Measurements from ENCODE around the gene TTC24. TPM values are rescaled to one million over a fixed set of nuclear protein-coding genes. Genes with fewer than 3 reads are reported as not detected.

The TTC24 gene
- total RNA-seq, 2 experiments from 2014 or later = 2.9 to 4.6 TPM

GRCh38 chr1:156592158-156592909, 12.8 kb downstream of the TTC24 start:
- H3K27ac Mint-ChIP-seq = peak overlapping the region; percentile 78
- ChIA-PET CTCF (interaction anchor here (0.6 to 1.7 kb wide), 10 partner anchors 10 to 146 kb away, joined by 3 to 7 read pairs (median 4); partner anchors contain the start of genes MEF2D and TTC24), POLR2A (no interaction called here)
- H3K4me3 Mint-ChIP-seq = peak overlapping the region; percentile 78
- H3K4me1 Mint-ChIP-seq = peaks cover 25% of the 10 kb centered on the region
- no peaks in the 10 kb centered on the region for H3K9me3 Mint-ChIP-seq
- peaks cover 19% of the 10 kb centered on the region for H3K36me3 Mint-ChIP-seq (ENCODE audit: low read depth)
- H3K27me3 Mint-ChIP-seq = no peaks in the 10 kb centered on the region
- DNase-seq = no peak

- peaks cover 21% of the 10 kb centered on the region for H3K36me3 Mint-ChIP-seq (ENCODE audit: low read depth)
- POLR2A ChIA-PET = no interaction called here
- peak overlapping the region; percentile 10 for H3K27ac Mint-ChIP-seq
- H3K27me3 Mint-ChIP-seq = no peaks in the 10 kb centered on the region
- H3K4me3 Mint-ChIP-seq = peak overlapping the region; percentile 78
- H3K4me1 Mint-ChIP-seq = peaks cover 25% of the 10 kb centered on the region
- no peak for DNase-seq
- H3K9me3 Mint-ChIP-seq = no peaks in the 10 kb centered on the region
- CTCF ChIA-PET = interaction anchor here (1.1 to 1.7 kb wide), 6 partner anchors 14 to 207 kb away, joined by 3 to 5 read pairs (median 4); partner anchors contain the start of genes MEF2D and TTC24
Observed at GRCh38 chr1:156592910-156593660, 13.6 kb downstream of the TTC24 start.

- Mint-ChIP-seq H3K4me1 (peaks cover 28% of the 10 kb centered on the region), H3K9me3 (no peaks in the 10 kb centered on the region), H3K27me3 (no peaks in the 10 kb centered on the region), H3K4me3 (no peak overlapping the region), H3K36me3 (ENCODE audit: low read depth) (peaks cover 24% of the 10 kb centered on the region), H3K27ac (no peak overlapping the region)
- ChIA-PET POLR2A (no interaction called here), CTCF (interaction anchor here (0.9 to 1.7 kb wide), 6 partner anchors 10 to 207 kb away, joined by 3 to 5 read pairs (median 3); partner anchors contain the start of gene MEF2D)
- no peak for DNase-seq
Observed at GRCh38 chr1:156593661-156593989, 14.1 kb downstream of the TTC24 start.

- no peak for DNase-seq
- Mint-ChIP-seq H3K9me3 (no peaks in the 10 kb centered on the region), H3K36me3 (ENCODE audit: low read depth) (peaks cover 28% of the 10 kb centered on the region), H3K4me1 (peaks cover 33% of the 10 kb centered on the region), H3K27me3 (no peaks in the 10 kb centered on the region), H3K4me3 (no peak overlapping the region), H3K27ac (no peak overlapping the region)
- CTCF ChIA-PET = interaction anchor here (0.7 to 1.7 kb wide), 7 partner anchors 9 to 208 kb away, joined by 3 to 5 read pairs (median 3); partner anchors contain the start of gene MEF2D
- POLR2A ChIA-PET = no interaction called here
Observed at GRCh38 chr1:156594190-156594589, 14.7 kb downstream of the TTC24 start.

- Mint-ChIP-seq H3K27ac (no peak overlapping the region), H3K36me3 (ENCODE audit: low read depth) (peaks cover 28% of the 10 kb centered on the region), H3K9me3 (no peaks in the 10 kb centered on the region), H3K27me3 (no peaks in the 10 kb centered on the region), H3K4me1 (peaks cover 40% of the 10 kb centered on the region), H3K4me3 (no peak overlapping the region)
- CTCF ChIA-PET = interaction anchor here (1.5 kb wide), 1 partner anchor 209 kb away, joined by 3 read pairs; no protein-coding TSS in a partner anchor
- POLR2A ChIA-PET = no interaction called here
- no peak for DNase-seq
Observed at GRCh38 chr1:156595016-156595415, 15.5 kb downstream of the TTC24 start.

- POLR2A ChIA-PET = no interaction called here
- H3K27ac Mint-ChIP-seq = no peak overlapping the region
Observed at GRCh38 chr1:156596426-156596825, 16.9 kb downstream of the TTC24 start.

GRCh38 chr1:156598125-156598524, 18.6 kb downstream of the TTC24 start:
- DNase-seq = no peak
- H3K36me3 Mint-ChIP-seq (ENCODE audit: low read depth) = peaks cover 25% of the 10 kb centered on the region
- H3K27ac Mint-ChIP-seq = no peak overlapping the region
- no peaks in the 10 kb centered on the region for H3K27me3 Mint-ChIP-seq
- peaks cover 41% of the 10 kb centered on the region for H3K4me1 Mint-ChIP-seq
- POLR2A ChIA-PET = no interaction called here
- no peak overlapping the region for H3K4me3 Mint-ChIP-seq
- CTCF ChIA-PET = interaction anchor here (0.6 to 2.4 kb wide), 3 partner anchors 22 to 117 kb away, joined by 3 to 5 read pairs (median 4); no protein-coding TSS in a partner anchor
- no peaks in the 10 kb centered on the region for H3K9me3 Mint-ChIP-seq

More at GRCh38 chr1:156596426-156596825, 16.9 kb downstream of the TTC24 start:
- CTCF ChIA-PET = interaction anchor here (0.6 to 1.3 kb wide), 2 partner anchors 12 to 24 kb away, joined by 3 to 6 read pairs; no protein-coding TSS in a partner anchor
- no peaks in the 10 kb centered on the region for H3K9me3 Mint-ChIP-seq
- peaks cover 29% of the 10 kb centered on the region for H3K36me3 Mint-ChIP-seq (ENCODE audit: low read depth)
- H3K4me3 Mint-ChIP-seq = no peak overlapping the region
- no peak for DNase-seq
- H3K4me1 Mint-ChIP-seq = peaks cover 38% of the 10 kb centered on the region
- no peaks in the 10 kb centered on the region for H3K27me3 Mint-ChIP-seq

GRCh38 chr1:156598731-156599432, 19.4 kb downstream of the TTC24 start:
- Mint-ChIP-seq H3K9me3 (no peaks in the 10 kb centered on the region), H3K36me3 (ENCODE audit: low read depth) (peaks cover 25% of the 10 kb centered on the region), H3K27me3 (no peaks in the 10 kb centered on the region), H3K27ac (no peak overlapping the region), H3K4me1 (peaks cover 39% of the 10 kb centered on the region), H3K4me3 (no peak overlapping the region)
- ChIA-PET CTCF (interaction anchor here (0.6 to 2.4 kb wide), 5 partner anchors 10 to 153 kb away, joined by 3 to 9 read pairs (median 4); no protein-coding TSS in a partner anchor), POLR2A (no interaction called here)
- no peak for DNase-seq

GRCh38 chr1:156599811-156600210, 20.3 kb downstream of the TTC24 start:
- Mint-ChIP-seq H3K4me1 (peaks cover 39% of the 10 kb centered on the region), H3K27ac (no peak overlapping the region), H3K27me3 (no peaks in the 10 kb centered on the region), H3K36me3 (ENCODE audit: low read depth) (peaks cover 24% of the 10 kb centered on the region), H3K4me3 (peak overlapping the region; percentile 96), H3K9me3 (no peaks in the 10 kb centered on the region)
- ChIA-PET POLR2A (interaction anchor here (0.5 kb wide), 1 partner anchor 22 kb away, joined by 3 read pairs; no protein-coding TSS in a partner anchor), CTCF (interaction anchor here (0.6 to 2.4 kb wide), 6 partner anchors 11 to 154 kb away, joined by 3 to 9 read pairs (median 4); no protein-coding TSS in a partner anchor)
- DNase-seq = no peak

- Mint-ChIP-seq H3K27me3 (no peaks in the 10 kb centered on the region), H3K27ac (peak overlapping the region; percentile 91), H3K4me3 (peak overlapping the region; percentile 96), H3K36me3 (ENCODE audit: low read depth) (peaks cover 16% of the 10 kb centered on the region), H3K9me3 (no peaks in the 10 kb centered on the region), H3K4me1 (peaks cover 36% of the 10 kb centered on the region)
- DNase-seq = no peak
- POLR2A ChIA-PET = no interaction called here
- CTCF ChIA-PET = interaction anchor here (1.1 to 2.4 kb wide), 2 partner anchors 119 to 155 kb away, joined by 5 to 9 read pairs; no protein-coding TSS in a partner anchor
Observed at GRCh38 chr1:156600733-156601121, 21.2 kb downstream of the TTC24 start.

- DNase-seq = peak; percentile 88
- CTCF ChIA-PET = interaction anchor here (0.6 to 2.4 kb wide), 4 partner anchors 120 to 607 kb away, joined by 3 to 9 read pairs (median 6); no protein-coding TSS in a partner anchor
- H3K4me1 Mint-ChIP-seq = peaks cover 36% of the 10 kb centered on the region
- H3K36me3 Mint-ChIP-seq (ENCODE audit: low read depth) = peaks cover 16% of the 10 kb centered on the region
- POLR2A ChIA-PET = interaction anchor here (0.6 kb wide), 2 partner anchors 77 to 116 kb away, joined by 4 to 6 read pairs; no protein-coding TSS in a partner anchor
- H3K4me3 Mint-ChIP-seq = peak within 1 kb of the TSS; percentile 96
- H3K27me3 Mint-ChIP-seq = no peaks in the 10 kb centered on the region
- peak within 1 kb of the TSS; percentile 91 for H3K27ac Mint-ChIP-seq
- H3K9me3 Mint-ChIP-seq = no peaks in the 10 kb centered on the region
Observed at GRCh38 chr1:156601122-156601830, 21.8 kb downstream of the TTC24 start, which contains the start of gene GPATCH4. Gene GPATCH4 (minus strand): TSS chr1:156601479.

Measured in activated CD4-positive, alpha-beta T cell treated with anti-CD3 and anti-CD28 coated beads, Interleukin-2, amount 10 ng/mL, durations not matched to agents 7 days and 5 days (primary cell).